Stomach (tissue), 19 donors: ENCODE results near the gene YBX1. TPM values are rescaled to one million over a fixed set of nuclear protein-coding genes. Genes with fewer than 3 reads are reported as not detected.
A peak's percentile ranks its signal among the peaks of the same experiment; 100 is the strongest.

ENCODE experiments used
- DNase-seq, 2 donors: peaks; one replicate each; pipeline versions ENCODE4 v3.0.0 to v3.0.0-alpha.2; 2013 to 2019
- H3K27ac ChIP-seq, 5 donors: fragments of 200-600 bp in 4 of 5; sonication (generic) in 4 of 5; one replicate each; pipeline ENCODE4 v1.5.1; 2013 to 2019; ENCODE audit warnings: mild to moderate bottlenecking in 1 of 5, moderate library complexity in 1 of 5
- H3K27me3 ChIP-seq, 3 donors: fragments of 200-600 bp; sonication (generic); one replicate each; pipeline ENCODE4 v1.5.1; 2017 to 2019; ENCODE audit warnings: mixed run types in 1 of 3
- H3K36me3 ChIP-seq, 4 donors: fragments of 200-600 bp; sonication (generic); 1 replicate in 3 of 4; 2 replicates in 1 of 4; pipeline ENCODE4 v1.5.1; 2016 to 2019
- H3K4me1 ChIP-seq, 4 donors: fragments of 200-600 bp; sonication (generic); one replicate each; pipeline ENCODE4 v1.5.1; 2016 to 2019
- H3K4me3 ChIP-seq, 4 donors: fragments of 200-600 bp; sonication (generic) in 3 of 4; one replicate each; pipeline ENCODE4 v1.5.1; 2016 to 2019; ENCODE audit warnings: mild to moderate bottlenecking in 1 of 4
- H3K9me3 ChIP-seq, 4 donors: fragments of 200-600 bp; sonication (generic); one replicate each; pipeline ENCODE4 v1.5.1; 2016 to 2019
- EP300 ChIP-seq: sonication (generic); formaldehyde crosslinking; IDR thresholded peaks from one replicate; pipeline ENCODE4 v1.6.1; 2017; ENCODE audit warnings: antibody characterized with exemption
- POLR2A ChIP-seq, 4 donors: fragments of 450-650 bp; IDR thresholded peaks; one replicate each; pipeline ENCODE4 v1.6.1; 2016; ENCODE audit warnings: antibody characterized with exemption in 4 of 4, control low read depth in 2 of 4, mild to moderate bottlenecking in 1 of 4, moderate library complexity in 1 of 4
- POLR2AphosphoS5 ChIP-seq, 3 donors: sonication (generic); formaldehyde crosslinking; IDR thresholded peaks; one replicate each; pipeline ENCODE4 v1.6.1; 2016; ENCODE audit warnings: antibody characterized with exemption in 3 of 3
- WGBS, 5 donors: extraction: QIAGEN DNeasy Blood & Tissue Kit in 3 of 5; methylation state at CpG; one replicate each; pipeline versions ENCODE4 v1.1.5 to v1.1.7; 2013 to 2018; 5-methylcytosine and 5-hydroxymethylcytosine counted together
- intact Hi-C: fragments of 100-400 bp; cut with DNase I; formaldehyde crosslinking; loops from one replicate; pipeline ENCODE4 v1.15.1; 2023; ENCODE audit warnings: low total_unique reads
- long read RNA-seq, 10 donors: transcript quantifications; one replicate each; lab custom pipeline, GENCODE V29; 2026
- polyA plus RNA-seq, 3 donors: library from polyadenylated mRNA; stranded (reverse); fragments of 200-250 nt; gene quantifications; one replicate each; pipeline ENCODE4 v1.2.3, GENCODE V29; 2013
- total RNA-seq, 5 donors: library from RNA; depleted of rRNA; stranded (reverse); fragments of >200 nt; gene quantifications; one replicate each; pipeline versions ENCODE4 v1.1.0 to v1.2.3, GENCODE V29; 2014 to 2016
- TF ChIP-seq, protein P1 (sequence below), 7 experiments: fragments of 450-650 bp in 4 of 7; fragments of 200-600 bp in 3 of 7; sonication (generic) in 3 of 7; IDR thresholded peaks; one replicate each; pipeline ENCODE4 v1.5.1; 2016 to 2019; ENCODE audit warnings: antibody characterized with exemption in 7 of 7, control low read depth in 2 of 7, mild to moderate bottlenecking in 1 of 7
- donor health status: healthy with polysubstance abuse.
- donor health status: Bipolar disorder and iron deficiency.
- donor health status: healthy.

YBX1 gene
- total RNA-seq: 100 to 1,000 TPM; 201 to 379 (median 337) TPM
- polyA plus RNA-seq: 100 to 1,000 TPM; 526 to 844 (median 718) TPM
- long read RNA-seq, donor 1, transcript YBX1-201 (8 exons, 1,514 nt): major isoform, 85 of 475 reads
- long read RNA-seq, donor 1, partial matches to known transcripts: 390 of 475 reads
- long read RNA-seq, donor 1, other reads (novel, unspliced or antisense): 0 of 475 reads
- long read RNA-seq, donor 2, transcript YBX1-201 (8 exons, 1,514 nt): major isoform, 172 of 477 reads
- long read RNA-seq, donor 2, partial matches to known transcripts: 303 of 477 reads
- long read RNA-seq, donor 2, other reads (novel, unspliced or antisense): 0 of 477 reads
- long read RNA-seq, donor 3, transcript YBX1-201 (8 exons, 1,514 nt): major isoform, 42 of 468 reads
- long read RNA-seq, donor 3, partial matches to known transcripts: 425 of 468 reads
- long read RNA-seq, donor 3, other reads (novel, unspliced or antisense): 0 of 468 reads
- long read RNA-seq, donor 4, transcript YBX1-201 (8 exons, 1,514 nt): major isoform, 10 of 52 reads
- long read RNA-seq, donor 4, partial matches to known transcripts: 42 of 52 reads
- long read RNA-seq, donor 4, other reads (novel, unspliced or antisense): 0 of 52 reads
- long read RNA-seq, donor 5, transcript YBX1-201 (8 exons, 1,514 nt): major isoform, 80 of 802 reads
- long read RNA-seq, donor 5, partial matches to known transcripts: 720 of 802 reads
- long read RNA-seq, donor 5, other reads (novel, unspliced or antisense): 0 of 802 reads
- long read RNA-seq, donor 6: 0 reads
- long read RNA-seq, donor 7, transcript YBX1-201 (8 exons, 1,514 nt): major isoform, 73 of 943 reads
- long read RNA-seq, donor 7, partial matches to known transcripts: 870 of 943 reads
- long read RNA-seq, donor 7, other reads (novel, unspliced or antisense): 0 of 943 reads
- long read RNA-seq, donor 8, transcript YBX1-201 (8 exons, 1,514 nt): major isoform, 58 of 757 reads
- long read RNA-seq, donor 8, partial matches to known transcripts: 699 of 757 reads
- long read RNA-seq, donor 8, other reads (novel, unspliced or antisense): 0 of 757 reads
- long read RNA-seq, donor 9, transcript YBX1-201 (8 exons, 1,514 nt): major isoform, 91 of 711 reads
- long read RNA-seq, donor 9, partial matches to known transcripts: 620 of 711 reads
- long read RNA-seq, donor 9, other reads (novel, unspliced or antisense): 0 of 711 reads
- long read RNA-seq, donor 10, transcript YBX1-201 (8 exons, 1,514 nt): major isoform, 26 of 268 reads
- long read RNA-seq, donor 10, partial matches to known transcripts: 242 of 268 reads
- long read RNA-seq, donor 10, other reads (novel, unspliced or antisense): 0 of 268 reads

GRCh38 chr1:42681741-42682483, at the start of gene YBX1:
YBX1 (plus strand) TSS chr1:42682418; CDS start chr1:42682566, 148 bp downstream.
- WGBS, 5 donors: 0% methylated on average over 47 to 54 of the region's 54 CpGs
- H3K27me3 ChIP-seq: no peaks in the 10 kb centered on the region
- peak in 2 of 4 donors; percentile 56 to 62 for TF ChIP-seq POLR2A (IDR thresholded peaks at IDR 0.05)
- peak; percentile 80 to 97 (median 94) for TF ChIP-seq POLR2AphosphoS5 (IDR thresholded peaks at IDR 0.05)
- TF ChIP-seq EP300: no peak
- intact Hi-C loops: no loop called here
- H3K27ac ChIP-seq: peak within 1 kb of the TSS; percentile 93 to 100 (median 93)
- H3K36me3 ChIP-seq: peaks cover 0 to 17% (median 1%) of the 10 kb centered on the region in 4 donors
- peak within 1 kb of the TSS; percentile 95 to 99 (median 96) for H3K4me3 ChIP-seq
- H3K9me3 ChIP-seq: no peaks in the 10 kb centered on the region
- peaks cover 46 to 56% (median 54%) of the 10 kb centered on the region in 4 donors for H3K4me1 ChIP-seq
- peak; percentile 97 to 99 for DNase-seq

- no peak overlapping the region for H3K4me3 ChIP-seq
- DNase-seq: no peak
- H3K27ac ChIP-seq: no peak overlapping the region
- no peak for TF ChIP-seq POLR2AphosphoS5 (IDR thresholded peaks at IDR 0.05)
- TF ChIP-seq, protein P1, sequence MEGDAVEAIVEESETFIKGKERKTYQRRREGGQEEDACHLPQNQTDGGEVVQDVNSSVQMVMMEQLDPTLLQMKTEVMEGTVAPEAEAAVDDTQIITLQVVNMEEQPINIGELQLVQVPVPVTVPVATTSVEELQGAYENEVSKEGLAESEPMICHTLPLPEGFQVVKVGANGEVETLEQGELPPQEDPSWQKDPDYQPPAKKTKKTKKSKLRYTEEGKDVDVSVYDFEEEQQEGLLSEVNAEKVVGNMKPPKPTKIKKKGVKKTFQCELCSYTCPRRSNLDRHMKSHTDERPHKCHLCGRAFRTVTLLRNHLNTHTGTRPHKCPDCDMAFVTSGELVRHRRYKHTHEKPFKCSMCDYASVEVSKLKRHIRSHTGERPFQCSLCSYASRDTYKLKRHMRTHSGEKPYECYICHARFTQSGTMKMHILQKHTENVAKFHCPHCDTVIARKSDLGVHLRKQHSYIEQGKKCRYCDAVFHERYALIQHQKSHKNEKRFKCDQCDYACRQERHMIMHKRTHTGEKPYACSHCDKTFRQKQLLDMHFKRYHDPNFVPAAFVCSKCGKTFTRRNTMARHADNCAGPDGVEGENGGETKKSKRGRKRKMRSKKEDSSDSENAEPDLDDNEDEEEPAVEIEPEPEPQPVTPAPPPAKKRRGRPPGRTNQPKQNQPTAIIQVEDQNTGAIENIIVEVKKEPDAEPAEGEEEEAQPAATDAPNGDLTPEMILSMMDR (IDR thresholded peaks at IDR 0.05): no peak
- no peak for TF ChIP-seq POLR2A (IDR thresholded peaks at IDR 0.05)
- no peak for TF ChIP-seq EP300
- H3K4me1 ChIP-seq: no peaks in the 10 kb centered on the region
- no peaks in the 10 kb centered on the region for H3K27me3 ChIP-seq
- H3K36me3 ChIP-seq: peaks cover 0 to 6% (median 0%) of the 10 kb centered on the region in 4 donors
- no peaks in the 10 kb centered on the region for H3K9me3 ChIP-seq
- intact Hi-C loops: no loop called here
These were observed 43.1 kb upstream of the YBX1 start for GRCh38 chr1:42639116-42639515.

- Histone ChIP-seq H3K4me3 (no peak overlapping the region), H3K27me3 (no peaks in the 10 kb centered on the region), H3K4me1 (no peaks in the 10 kb centered on the region), H3K9me3 (no peaks in the 10 kb centered on the region), H3K36me3 (peaks cover 0 to 27% (median 3%) of the 10 kb centered on the region in 4 donors), H3K27ac (no peak overlapping the region)
- no peak for DNase-seq
- 84 to 96% (median 90%) methylated on average over 2 of the region's 2 CpGs for WGBS, 5 donors
- intact Hi-C loops: no loop called here
- TF ChIP-seq POLR2AphosphoS5 (IDR thresholded peaks at IDR 0.05): no peak
- no peak for TF ChIP-seq POLR2A (IDR thresholded peaks at IDR 0.05)
- no peak for TF ChIP-seq EP300
- TF ChIP-seq, protein P1 (IDR thresholded peaks at IDR 0.05): no peak
These were observed 36.2 kb upstream of the YBX1 start for GRCh38 chr1:42646056-42646455.

GRCh38 chr1:42657201-42657600, 25.0 kb upstream of the YBX1 start:
- Histone ChIP-seq H3K4me3 (peak overlapping the region in 3 of 4 donors; percentile 74 to 97 (median 78)), H3K27me3 (no peaks in the 10 kb centered on the region), H3K27ac (peak overlapping the region in 4 of 5 donors; percentile 82 to 90 (median 86)), H3K9me3 (no peaks in the 10 kb centered on the region), H3K36me3 (peaks cover 4 to 32% (median 25%) of the 10 kb centered on the region in 4 donors), H3K4me1 (peaks cover 14 to 27% (median 21%) of the 10 kb centered on the region in 4 donors)
- WGBS, 5 donors: 79 to 91% (median 82%) methylated on average over 5 of the region's 5 CpGs
- peak in 1 of 2 donors; percentile 6 for DNase-seq
- TF ChIP-seq POLR2AphosphoS5 (IDR thresholded peaks at IDR 0.05) (no peak), EP300 (no peak), POLR2A (IDR thresholded peaks at IDR 0.05) (no peak)
- TF ChIP-seq, protein P1 (IDR thresholded peaks at IDR 0.05): no peak
- intact Hi-C loops: no loop called here
